ENCODE data around the gene C19orf44. TPM values are rescaled to one million over a fixed set of nuclear protein-coding genes. Genes with fewer than 3 reads are reported as not detected.
"Not testable (repeated sequence)": the region's sequence is repeated elsewhere in the genome, so short reads cannot be mapped to it uniquely, and the experiment has no call there.

Gene C19orf44
- total RNA-seq, 2 experiments from 2014 or later, result 0.78 to 1.0 TPM

DNA sequence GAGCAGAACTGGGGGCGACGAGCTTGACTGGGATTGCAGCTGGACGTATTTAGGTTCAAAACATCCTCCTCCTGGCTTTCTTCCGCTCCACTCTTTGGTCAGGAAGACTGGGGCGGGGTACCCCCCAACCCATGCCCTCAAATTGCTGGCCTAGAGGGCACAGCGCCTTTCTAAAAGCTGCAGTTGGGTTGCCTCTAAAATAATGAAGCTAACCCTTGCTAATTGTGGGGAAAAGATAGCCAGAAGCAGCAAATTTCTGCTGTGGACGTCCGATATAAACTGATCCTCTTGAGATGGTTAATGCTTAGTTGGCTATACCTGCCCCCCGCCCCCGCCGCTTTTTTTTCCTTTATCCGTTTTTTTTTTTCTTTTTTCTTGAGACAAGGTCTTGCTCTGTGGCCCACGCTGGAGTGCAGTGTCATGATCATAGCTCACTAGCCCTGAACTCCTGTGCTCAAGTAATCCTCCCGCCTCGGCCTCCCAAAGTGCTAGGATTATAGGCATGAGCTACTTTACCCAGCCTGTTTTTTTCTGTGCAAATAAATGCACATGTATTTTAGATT is 46.8 kb downstream of the C19orf44 start:
- Histone ChIP-seq H3K4me1 (ENCODE audit: insufficient read depth, low read length) (peaks cover 63% of the 10 kb centered on the region), H3K27me3 (ENCODE audit: control insufficient read depth in 1 of 2, insufficient read depth in 2 of 2, low read length in 2 of 2) (no peaks in the 10 kb centered on the region), H3K36me3 (ENCODE audit: insufficient read depth, low read length) (peaks cover 18% of the 10 kb centered on the region), H3K27ac (ENCODE audit: low read depth in 1 of 2, low read length in 2 of 2) (peak overlapping the region; percentile 75 to 79), H3K4me3 (ENCODE audit: low read length) (peak overlapping the region; percentile 95), H3K9me3 (ENCODE audit: control insufficient read depth in 1 of 2, insufficient read depth in 1 of 2, low read length in 2 of 2) (no peaks in the 10 kb centered on the region)
- ChIA-PET CTCF (no interaction called here), POLR2A (interaction anchor here (0.6 to 1.6 kb wide), 8 partner anchors 8 to 118 kb away, joined by 3 to 12 read pairs (median 5); partner anchors contain the start of genes MED26 and TMEM38A)
- Mint-ChIP-seq H3K9me3 (no peaks in the 10 kb centered on the region), H3K4me1 (ENCODE audit: low read depth) (peaks cover 46% of the 10 kb centered on the region), H3K27ac (peak overlapping the region; percentile 84), H3K36me3 (ENCODE audit: low read depth) (peaks cover 35% of the 10 kb centered on the region), H3K27me3 (no peaks in the 10 kb centered on the region), H3K4me3 (peak overlapping the region; percentile 97)
- DNase-seq, result no peak
- intact Hi-C loops (cut with DNase I, micrococcal nuclease), result loop anchor here (1.0 to 2.0 kb wide), 7 partner anchors 23 to 118 kb away; partner anchors contain the start of genes C19orf44 (in 2 of the 2), CALR3 (in 2 of the 2), MED26 (in 2 of the 2) and SMIM7 (in 2 of the 2)
- ATAC-seq (ENCODE audit: poor library complexity), result no peak
- TF ChIP-seq, protein P1, sequence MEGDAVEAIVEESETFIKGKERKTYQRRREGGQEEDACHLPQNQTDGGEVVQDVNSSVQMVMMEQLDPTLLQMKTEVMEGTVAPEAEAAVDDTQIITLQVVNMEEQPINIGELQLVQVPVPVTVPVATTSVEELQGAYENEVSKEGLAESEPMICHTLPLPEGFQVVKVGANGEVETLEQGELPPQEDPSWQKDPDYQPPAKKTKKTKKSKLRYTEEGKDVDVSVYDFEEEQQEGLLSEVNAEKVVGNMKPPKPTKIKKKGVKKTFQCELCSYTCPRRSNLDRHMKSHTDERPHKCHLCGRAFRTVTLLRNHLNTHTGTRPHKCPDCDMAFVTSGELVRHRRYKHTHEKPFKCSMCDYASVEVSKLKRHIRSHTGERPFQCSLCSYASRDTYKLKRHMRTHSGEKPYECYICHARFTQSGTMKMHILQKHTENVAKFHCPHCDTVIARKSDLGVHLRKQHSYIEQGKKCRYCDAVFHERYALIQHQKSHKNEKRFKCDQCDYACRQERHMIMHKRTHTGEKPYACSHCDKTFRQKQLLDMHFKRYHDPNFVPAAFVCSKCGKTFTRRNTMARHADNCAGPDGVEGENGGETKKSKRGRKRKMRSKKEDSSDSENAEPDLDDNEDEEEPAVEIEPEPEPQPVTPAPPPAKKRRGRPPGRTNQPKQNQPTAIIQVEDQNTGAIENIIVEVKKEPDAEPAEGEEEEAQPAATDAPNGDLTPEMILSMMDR (IDR thresholded peaks at IDR 0.05), result no peak

DNA sequence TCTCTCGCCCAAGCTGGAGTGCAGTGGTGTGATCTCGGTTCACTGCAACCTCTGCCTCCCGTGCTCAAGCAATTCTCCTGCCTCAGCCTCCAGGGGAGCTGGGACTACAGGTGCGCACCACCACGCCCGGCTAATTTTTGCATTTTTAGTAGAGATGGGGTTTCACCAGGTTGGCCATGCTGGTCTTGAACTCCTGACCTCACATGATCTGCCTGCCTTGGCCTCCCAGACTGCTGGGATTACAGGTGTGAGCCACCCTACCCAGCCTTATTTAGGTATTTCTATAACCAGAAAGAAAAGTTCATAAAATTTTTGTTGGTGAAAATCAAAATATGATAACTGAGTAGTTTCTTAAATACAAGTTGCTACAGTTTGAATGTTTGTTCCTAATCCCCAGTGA is 47.5 kb downstream of the C19orf44 start:
- POLR2A ChIA-PET, result interaction anchor here (1.5 to 1.6 kb wide), 2 partner anchors 23 to 44 kb away, joined by 6 to 12 read pairs; no protein-coding TSS in a partner anchor
- H3K27ac ChIP-seq (ENCODE audit: low read depth in 1 of 2, low read length in 2 of 2); H3K9me3 ChIP-seq (ENCODE audit: control insufficient read depth in 1 of 2, insufficient read depth in 1 of 2, low read length in 2 of 2); H3K27me3 Mint-ChIP-seq; H3K9me3 Mint-ChIP-seq; H3K4me3 ChIP-seq (ENCODE audit: low read length); CTCF ChIA-PET; H3K27me3 ChIP-seq (ENCODE audit: control insufficient read depth in 1 of 2, insufficient read depth in 2 of 2, low read length in 2 of 2); DNase-seq; ATAC-seq (ENCODE audit: poor library complexity): not testable (repeated sequence)
- Mint-ChIP-seq H3K4me1 (ENCODE audit: low read depth) (peaks cover 38% of the 10 kb centered on the region), H3K27ac (peak overlapping the region; percentile 84), H3K4me3 (peak overlapping the region; percentile 97), H3K36me3 (ENCODE audit: low read depth) (peaks cover 28% of the 10 kb centered on the region)
- intact Hi-C loops (cut with DNase I, micrococcal nuclease), result loop anchor here in 1 of 2 experiments (2.0 kb wide), 1 partner anchor 117 kb away; the partner anchor contains the start of genes SMIM7 and TMEM38A
- Histone ChIP-seq H3K36me3 (ENCODE audit: insufficient read depth, low read length) (peaks cover 12% of the 10 kb centered on the region), H3K4me1 (ENCODE audit: insufficient read depth, low read length) (peaks cover 58% of the 10 kb centered on the region)

DNA sequence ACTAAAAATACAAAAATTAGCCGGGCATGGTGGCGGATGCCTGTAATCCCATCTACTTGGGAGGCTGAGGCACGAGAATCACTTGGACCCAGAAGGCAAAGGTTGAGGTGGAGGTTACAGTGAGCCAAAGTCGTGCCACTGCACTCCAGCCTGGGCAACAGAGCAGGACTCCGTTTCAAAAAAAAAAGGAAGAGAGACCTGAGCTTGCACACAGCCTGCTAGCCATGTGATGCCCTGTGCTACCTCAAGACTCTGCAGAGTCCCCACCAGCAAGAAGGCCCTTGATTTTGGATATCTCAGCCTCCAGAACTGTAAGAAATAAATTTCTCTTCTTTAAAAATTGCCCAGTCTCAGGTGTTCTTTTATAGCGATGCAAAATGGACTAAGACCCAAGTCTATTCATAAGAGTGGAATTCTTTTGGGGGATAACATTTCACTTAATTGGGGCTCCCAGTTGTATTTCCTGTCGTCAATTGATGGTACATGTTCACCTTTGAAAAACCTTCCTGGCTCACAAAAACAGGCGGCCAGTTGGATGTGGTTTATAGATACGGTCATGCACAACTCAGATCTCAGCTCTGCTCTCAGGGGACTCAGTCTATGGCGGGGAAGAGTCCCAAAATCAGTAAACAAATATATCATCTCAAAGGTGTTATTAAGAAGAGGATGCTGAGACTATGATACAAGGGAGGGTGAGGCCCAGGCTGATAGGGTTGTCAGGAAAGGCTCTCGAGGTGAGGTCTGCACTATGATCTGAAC is 48.5 kb downstream of the C19orf44 start:
- H3K36me3 Mint-ChIP-seq (ENCODE audit: low read depth), result peaks cover 24% of the 10 kb centered on the region
- TF ChIP-seq, protein P1 (IDR thresholded peaks at IDR 0.05), result no peak
- H3K4me3 Mint-ChIP-seq, result peak overlapping the region; percentile 80
- no peaks in the 10 kb centered on the region for H3K9me3 Mint-ChIP-seq
- H3K4me1 ChIP-seq (ENCODE audit: insufficient read depth, low read length), result peaks cover 51% of the 10 kb centered on the region
- ChIA-PET POLR2A (interaction anchor here (1.2 kb wide), 1 partner anchor 12 kb away, joined by 3 read pairs; no protein-coding TSS in a partner anchor), CTCF (no interaction called here)
- H3K4me1 Mint-ChIP-seq (ENCODE audit: low read depth), result peaks cover 35% of the 10 kb centered on the region
- no peak overlapping the region for H3K4me3 ChIP-seq (ENCODE audit: low read length)
- H3K27me3 ChIP-seq (ENCODE audit: control insufficient read depth in 1 of 2, insufficient read depth in 2 of 2, low read length in 2 of 2), result no peaks in the 10 kb centered on the region
- intact Hi-C loops (cut with DNase I, micrococcal nuclease), result no loop called here
- no peaks in the 10 kb centered on the region for H3K27me3 Mint-ChIP-seq
- DNase-seq (no peak), ATAC-seq (ENCODE audit: poor library complexity) (no peak)
- H3K27ac ChIP-seq (ENCODE audit: low read depth in 1 of 2, low read length in 2 of 2), result no peak overlapping the region
- peaks cover 5% of the 10 kb centered on the region for H3K36me3 ChIP-seq (ENCODE audit: insufficient read depth, low read length)
- H3K9me3 ChIP-seq (ENCODE audit: control insufficient read depth in 1 of 2, insufficient read depth in 1 of 2, low read length in 2 of 2), result no peaks in the 10 kb centered on the region
- peak overlapping the region; percentile 45 for H3K27ac Mint-ChIP-seq
